Adrenal gland (tissue), 12 donors: ENCODE data around the gene SPINK1. TPM values are rescaled to one million over a fixed set of nuclear protein-coding genes. Genes with fewer than 3 reads are reported as not detected.

Experiments used
- DNase-seq, 7 donors: peaks; one replicate each; pipeline ENCODE4 v3.0.0-alpha.2; 2019 to 2020
- H3K27ac ChIP-seq, 5 donors: fragments of 200-600 bp; sonication (generic) in 4 of 5; 1 replicate in 3 of 5; 2 replicates in 2 of 5; pipeline versions ENCODE4 v1.5.1 to v1.8.0; 2016 to 2020; ENCODE audit warnings: mild to moderate bottlenecking in 1 of 5
- H3K27me3 ChIP-seq: fragments of 200-600 bp; 2 replicates; pipeline ENCODE4 v1.8.0; 2021
- H3K36me3 ChIP-seq, 2 donors: fragments of 200-600 bp; replicated peaks in 1 of 2; 1 replicate in 1 of 2; 2 replicates in 1 of 2; pipeline versions ENCODE4 v1.5.1 to v1.8.0; 2018 to 2022
- H3K4me1 ChIP-seq, 2 donors: fragments of 200-600 bp; replicated peaks in 1 of 2; 1 replicate in 1 of 2; 2 replicates in 1 of 2; pipeline versions ENCODE4 v1.5.1 to v1.8.0; 2018 to 2021
- H3K4me3 ChIP-seq, 4 donors: fragments of 200-600 bp; sonication (generic) in 3 of 4; one replicate each; pipeline ENCODE4 v1.5.1; 2016 to 2018
- H3K9me3 ChIP-seq, 3 donors: fragments of 200-600 bp; sonication (generic) in 1 of 3; replicated peaks in 1 of 3; 1 replicate in 2 of 3; 2 replicates in 1 of 3; pipeline versions ENCODE4 v1.5.1 to v1.8.0; 2016 to 2021
- POLR2A ChIP-seq, 2 donors: fragments of 450-650 bp; IDR thresholded peaks; one replicate each; pipeline ENCODE4 v1.6.1; 2017; ENCODE audit warnings: antibody characterized with exemption in 2 of 2, mild to moderate bottlenecking in 2 of 2, moderate library complexity in 1 of 2
- WGBS, 4 donors: extraction: QIAGEN DNeasy Blood & Tissue Kit in 2 of 4; methylation state at CpG; one replicate each; pipeline versions ENCODE4 v1.1.5 to v1.1.7; 2013 to 2017; 5-methylcytosine and 5-hydroxymethylcytosine counted together
- intact Hi-C, 2 donors: fragments of 100-400 bp; cut with DNase I; formaldehyde crosslinking; loops; one replicate each; pipeline versions ENCODE4 v1.14.1 to v1.15.0; 2022 to 2023
- polyA plus RNA-seq, 3 donors: library from polyadenylated mRNA; stranded (reverse); fragments of 200-250 nt in 2 of 3; fragments of 350-450 nt in 1 of 3; fragmentation: Illumina TruSeq in 1 of 3; extraction: RNeasy Lipid Tissue Mini Kit (QIAGEN cat#74804) in 1 of 3; gene quantifications; one replicate each; pipeline ENCODE4 v1.2.3, GENCODE V29; 2013 to 2014
- total RNA-seq, 9 donors: library from RNA; depleted of rRNA in 4 of 9; stranded (reverse); fragments of >200 nt in 4 of 9; fragments of 120-200 nt in 1 of 9; fragmentation: NEBNext Ultra II Directional in 1 of 9; extraction: Animal tissue kit (Norgen Biotek cat#: 25700) in 1 of 9; gene quantifications; one replicate each; pipeline versions ENCODE4 v1.1.0 to v1.2.4, GENCODE V29; 2013 to 2023
- TF ChIP-seq, protein P1 (sequence below), 6 experiments: fragments of 450-650 bp in 4 of 6; fragments of 200-600 bp in 2 of 6; sonication (generic) in 1 of 6; IDR thresholded peaks; 1 replicate in 5 of 6; 2 replicates in 1 of 6; pipeline versions ENCODE4 v1.5.1 to v1.8.0; 2016 to 2021; ENCODE audit warnings: antibody characterized with exemption in 6 of 6, mild to moderate bottlenecking in 2 of 6, moderate library complexity in 1 of 6
- donor health status: healthy with polysubstance abuse.
- donor health status: Bipolar disorder and iron deficiency.
- donor health status: DM: yes; HTN: yes; CAD: no.
- donor health status: DM: no; HTN: no; CAD: no.
- donor health status: DM: no; HTN: no; CAD: no.
- donor health status: DM: yes; HTN: yes; CAD: no.

The SPINK1 gene
- total and polyA plus RNA-seq, 12 donors: 1.3 to 6.5 (median 4.3) TPM; not detected in 6

DNA sequence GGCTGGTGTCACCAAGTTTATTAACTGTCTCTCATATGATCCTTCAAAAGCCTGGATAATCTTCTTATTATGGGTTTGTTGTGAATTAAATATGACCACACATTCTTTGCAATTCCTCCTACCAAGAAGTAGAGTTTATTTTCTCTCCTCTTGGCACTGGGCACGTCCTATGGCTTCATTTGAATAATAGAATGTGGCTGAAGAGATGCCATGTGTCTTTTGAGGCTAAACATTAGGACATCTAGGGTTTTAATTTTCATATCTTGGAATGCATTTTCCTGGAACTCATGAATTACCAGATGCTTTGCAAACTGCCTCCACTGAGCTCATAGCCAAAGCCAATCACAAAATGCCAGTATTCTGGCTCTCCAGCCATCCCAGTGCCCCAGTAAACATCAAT is 27.1 kb upstream of the SPINK1 start:
- Histone ChIP-seq H3K4me1 (no peaks in the 10 kb centered on the region), H3K4me3 (no peak overlapping the region), H3K27ac (no peak overlapping the region), H3K27me3 (peaks cover under 1% of the 10 kb centered on the region), H3K9me3 (no peaks in the 10 kb centered on the region), H3K36me3 (no peaks in the 10 kb centered on the region)
- DNase-seq: no peak
- TF ChIP-seq, protein P1, sequence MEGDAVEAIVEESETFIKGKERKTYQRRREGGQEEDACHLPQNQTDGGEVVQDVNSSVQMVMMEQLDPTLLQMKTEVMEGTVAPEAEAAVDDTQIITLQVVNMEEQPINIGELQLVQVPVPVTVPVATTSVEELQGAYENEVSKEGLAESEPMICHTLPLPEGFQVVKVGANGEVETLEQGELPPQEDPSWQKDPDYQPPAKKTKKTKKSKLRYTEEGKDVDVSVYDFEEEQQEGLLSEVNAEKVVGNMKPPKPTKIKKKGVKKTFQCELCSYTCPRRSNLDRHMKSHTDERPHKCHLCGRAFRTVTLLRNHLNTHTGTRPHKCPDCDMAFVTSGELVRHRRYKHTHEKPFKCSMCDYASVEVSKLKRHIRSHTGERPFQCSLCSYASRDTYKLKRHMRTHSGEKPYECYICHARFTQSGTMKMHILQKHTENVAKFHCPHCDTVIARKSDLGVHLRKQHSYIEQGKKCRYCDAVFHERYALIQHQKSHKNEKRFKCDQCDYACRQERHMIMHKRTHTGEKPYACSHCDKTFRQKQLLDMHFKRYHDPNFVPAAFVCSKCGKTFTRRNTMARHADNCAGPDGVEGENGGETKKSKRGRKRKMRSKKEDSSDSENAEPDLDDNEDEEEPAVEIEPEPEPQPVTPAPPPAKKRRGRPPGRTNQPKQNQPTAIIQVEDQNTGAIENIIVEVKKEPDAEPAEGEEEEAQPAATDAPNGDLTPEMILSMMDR (IDR thresholded peaks at IDR 0.05): no peak
- TF ChIP-seq POLR2A (IDR thresholded peaks at IDR 0.05): no peak
- WGBS, 4 donors: 50 to 64% (median 62%) methylated on average over 1 of the region's 1 CpG
- intact Hi-C loops: no loop called here

DNA sequence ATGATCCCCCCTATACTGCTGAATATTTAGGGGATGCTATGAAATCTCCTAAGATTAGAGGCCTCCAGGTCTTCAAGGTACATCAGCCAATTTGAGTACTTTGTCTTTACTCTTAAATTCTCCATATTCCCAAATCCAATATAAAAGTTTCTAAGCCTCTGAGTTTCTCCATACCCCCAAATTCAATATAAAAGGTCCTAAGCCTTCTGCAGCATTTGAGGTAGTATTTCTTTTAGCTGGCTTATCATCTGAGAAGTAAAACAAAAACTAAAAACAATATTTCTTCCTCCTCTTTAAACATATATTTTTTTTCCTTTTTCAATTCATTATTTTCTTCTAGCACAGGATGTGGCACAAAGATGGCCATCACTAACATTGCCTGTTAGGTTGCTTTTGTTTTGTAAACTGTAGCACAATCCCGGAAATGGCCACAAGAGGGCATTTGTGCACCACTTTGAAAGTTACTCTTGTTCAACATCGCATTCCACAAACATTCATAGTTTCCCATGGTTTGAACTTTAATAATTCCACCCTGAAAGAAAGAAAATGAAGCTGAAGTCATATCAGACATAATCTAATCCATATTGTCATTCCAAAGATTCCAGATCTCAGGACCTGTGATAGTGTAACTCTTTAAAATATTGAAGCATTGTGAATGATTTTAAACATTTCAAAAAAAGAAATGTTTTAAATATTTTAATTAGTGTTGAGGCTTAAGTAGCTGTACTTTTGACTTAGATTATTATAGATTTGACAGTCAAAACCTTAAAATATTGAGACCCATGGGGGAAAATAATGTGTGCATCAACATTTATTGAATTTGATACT is 26.0 kb upstream of the SPINK1 start:
- H3K27me3 ChIP-seq: peaks cover 5% of the 10 kb centered on the region
- WGBS, 4 donors: 1 to 3% (median 1%) methylated on average over 2 of the region's 2 CpGs
- TF ChIP-seq, protein P1 (IDR thresholded peaks at IDR 0.05): peak; percentile 62 to 84 (median 70)
- no peak for TF ChIP-seq POLR2A (IDR thresholded peaks at IDR 0.05)

DNA sequence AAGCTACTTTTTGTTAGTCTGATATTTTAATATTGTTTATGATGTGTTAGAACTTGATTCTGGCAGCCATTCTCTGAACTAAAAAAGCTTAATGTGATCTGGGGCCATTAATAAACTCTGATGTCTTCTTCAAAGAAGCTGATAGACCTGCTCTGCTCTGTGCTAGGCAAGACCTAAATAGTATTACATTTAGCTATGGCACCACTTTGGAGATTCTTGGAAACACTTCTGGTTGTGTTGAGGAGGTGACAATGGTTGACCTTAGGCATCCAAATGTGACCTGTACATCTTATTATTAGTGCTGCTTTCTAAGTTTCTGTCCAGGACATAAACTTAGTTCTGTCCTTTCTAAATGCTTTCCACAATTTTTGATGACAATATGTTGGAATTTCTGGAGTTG is 25.3 kb upstream of the SPINK1 start:
- TF ChIP-seq, protein P1 (IDR thresholded peaks at IDR 0.05): no peak
- no peak for TF ChIP-seq POLR2A (IDR thresholded peaks at IDR 0.05)
- intact Hi-C loops: no loop called here

More for the DNA sequence above, 26.0 kb upstream of the SPINK1 start:
- Histone ChIP-seq H3K9me3 (no peaks in the 10 kb centered on the region), H3K36me3 (no peaks in the 10 kb centered on the region), H3K27ac (no peak overlapping the region), H3K4me1 (no peaks in the 10 kb centered on the region), H3K4me3 (no peak overlapping the region)
- peak; percentile 47 to 80 (median 66) for DNase-seq
- intact Hi-C loops: no loop called here

DNA sequence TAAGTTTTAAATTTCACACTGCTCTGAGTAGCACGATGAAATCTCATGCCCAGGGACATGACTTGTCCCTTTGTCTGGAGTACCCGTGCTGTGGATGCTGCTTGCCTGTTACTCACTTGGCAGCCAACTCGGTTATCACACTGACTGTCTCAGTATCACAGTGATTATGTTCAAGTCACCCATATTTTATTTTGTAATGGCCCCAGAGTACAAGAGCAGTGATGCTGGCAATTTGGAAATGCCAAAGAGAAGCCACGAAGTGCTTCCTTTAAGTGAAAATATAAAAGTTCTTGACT is 24.3 kb upstream of the SPINK1 start:
- WGBS, 4 donors: 35 to 46% (median 38%) methylated on average over 4 of the region's 4 CpGs
- DNase-seq: peak in 1 of 7 donors; percentile 2
- Histone ChIP-seq H3K9me3 (no peaks in the 10 kb centered on the region), H3K36me3 (no peaks in the 10 kb centered on the region), H3K4me1 (no peaks in the 10 kb centered on the region), H3K4me3 (no peak overlapping the region), H3K27me3 (peaks cover 5% of the 10 kb centered on the region), H3K27ac (no peak overlapping the region)
- intact Hi-C loops: no loop called here
- TF ChIP-seq POLR2A (IDR thresholded peaks at IDR 0.05): no peak
- TF ChIP-seq, protein P1 (IDR thresholded peaks at IDR 0.05): no peak

More for the DNA sequence above, 25.3 kb upstream of the SPINK1 start:
- H3K27me3 ChIP-seq: peaks cover 5% of the 10 kb centered on the region
- H3K9me3 ChIP-seq: no peaks in the 10 kb centered on the region
- no peaks in the 10 kb centered on the region for H3K36me3 ChIP-seq
- H3K27ac ChIP-seq: no peak overlapping the region
- H3K4me3 ChIP-seq: no peak overlapping the region
- DNase-seq: no peak
- no peaks in the 10 kb centered on the region for H3K4me1 ChIP-seq
